Stimulated activated CD8-positive, alpha-beta memory T cell treated with anti-CD3 and anti-CD28 coated beads, Interleukin-12 subunit alpha, Interleukin-12 subunit beta, amount 100 ng/mL, for 1 hour (primary cell): Measurements from ENCODE around the gene SPDYE2B.
"Not testable (repeated sequence)": the region's sequence is repeated elsewhere in the genome, so short reads cannot be mapped to it uniquely, and the experiment has no call there.

Experiments used
- DNase-seq: peaks from one replicate; pipeline ENCODE4 v3.0.0-alpha.2; 2020; ENCODE audit warnings: low read depth

The SPDYE2B gene

GRCh38 chr7:102698962-102699750 lies 49.0 kb downstream of the SPDYE2B start:
- DNase-seq, result not testable (repeated sequence)
